HAP-1 (cell line): ENCODE data around the gene MSANTD3.

Experiments used
- DNase-seq, 2 experiments: peaks; one replicate each; pipeline ENCODE4 v3.0.0-alpha.2; 2016 to 2020; ENCODE audit warnings: low spot score in 2 of 2
- H3K27me3 ChIP-seq: fragments of 250-450 bp; sonication (Bioruptor Pico); 2 replicates; pipeline ENCODE4 v1.5.1; 2020; ENCODE audit warnings: low read depth, mild to moderate bottlenecking, moderate library complexity
- H3K36me3 ChIP-seq: fragments of 250-450 bp; sonication (Bioruptor Pico); replicated peaks from 2 replicates; pipeline ENCODE4 v1.5.1; 2020; ENCODE audit warnings: mild to moderate bottlenecking
- H3K4me1 ChIP-seq: fragments of 250-450 bp; sonication (Bioruptor Pico); 2 replicates; pipeline ENCODE4 v1.5.1; 2020; ENCODE audit warnings: mild to moderate bottlenecking
- H3K4me3 ChIP-seq: fragments of 250-450 bp; sonication (Bioruptor Pico); 2 replicates; pipeline ENCODE4 v1.5.1; 2020; ENCODE audit warnings: mild to moderate bottlenecking, moderate library complexity
- H3K9me3 ChIP-seq: fragments of 250-450 bp; sonication (Bioruptor Pico); 2 replicates; pipeline ENCODE4 v1.5.1; 2020; ENCODE audit warnings: mild to moderate bottlenecking, moderate library complexity
- in situ Hi-C: fragments of 300-500 bp; cut with MboI; formaldehyde crosslinking; loops from 3 replicates; pipeline ENCODE4 v1.14.3; 2020; ENCODE audit warnings: low sequenced_read_pairs, inconsistent platforms, mixed read lengths

Gene MSANTD3

DNA sequence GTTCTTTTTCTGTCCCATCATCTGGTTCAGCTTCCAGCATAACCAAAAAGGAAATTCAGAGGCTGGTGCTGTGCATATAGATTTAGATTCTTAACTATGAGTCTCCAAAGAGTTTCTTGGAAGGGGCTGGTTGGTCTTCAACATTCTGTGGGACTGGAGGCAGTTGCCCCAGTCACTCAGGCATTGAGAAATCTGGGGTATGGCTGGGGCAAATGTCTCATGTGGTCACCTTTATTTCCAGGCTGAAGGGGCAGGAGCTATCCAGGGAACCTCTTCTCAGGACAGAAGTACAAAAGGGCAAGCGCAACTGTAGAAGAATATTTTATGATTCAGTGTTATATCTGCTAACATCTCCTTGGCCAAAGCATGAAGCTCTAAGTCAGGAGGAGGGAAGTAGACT is 30.6 kb downstream of the MSANTD3 start:
- Histone ChIP-seq H3K4me3 (no peak overlapping the region), H3K27me3 (no peaks in the 10 kb centered on the region), H3K36me3 (peaks cover 3% of the 10 kb centered on the region; the same call in 1 of the 2 replicates), H3K9me3 (no peaks in the 10 kb centered on the region), H3K4me1 (peaks cover 7% of the 10 kb centered on the region)
- DNase-seq, result no peak
- in situ Hi-C loops, result no loop called here

DNA sequence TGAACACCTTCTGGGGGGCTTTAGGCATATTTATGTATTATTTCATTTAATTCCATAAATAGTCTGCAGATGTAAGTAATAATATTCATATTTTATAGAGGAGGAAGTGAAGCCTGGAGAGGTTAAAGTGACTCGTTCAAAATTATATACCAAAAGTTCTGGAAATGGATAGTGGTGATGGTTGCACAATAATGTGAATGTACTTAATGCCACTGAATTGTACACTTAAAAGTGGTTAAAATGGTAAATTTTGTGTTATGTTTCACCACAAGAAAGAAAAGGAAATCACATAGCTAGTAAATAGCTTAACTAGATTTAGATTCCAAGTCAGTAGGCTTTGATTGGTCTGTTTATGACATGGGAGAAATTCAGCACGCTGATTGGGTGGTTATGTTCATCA is 33.0 kb downstream of the MSANTD3 start:
- Histone ChIP-seq H3K36me3 (no peaks in the 10 kb centered on the region), H3K9me3 (no peaks in the 10 kb centered on the region), H3K27me3 (no peaks in the 10 kb centered on the region), H3K4me1 (peaks cover 9% of the 10 kb centered on the region), H3K4me3 (no peak overlapping the region)
- in situ Hi-C loops, result no loop called here
- no peak for DNase-seq

DNA sequence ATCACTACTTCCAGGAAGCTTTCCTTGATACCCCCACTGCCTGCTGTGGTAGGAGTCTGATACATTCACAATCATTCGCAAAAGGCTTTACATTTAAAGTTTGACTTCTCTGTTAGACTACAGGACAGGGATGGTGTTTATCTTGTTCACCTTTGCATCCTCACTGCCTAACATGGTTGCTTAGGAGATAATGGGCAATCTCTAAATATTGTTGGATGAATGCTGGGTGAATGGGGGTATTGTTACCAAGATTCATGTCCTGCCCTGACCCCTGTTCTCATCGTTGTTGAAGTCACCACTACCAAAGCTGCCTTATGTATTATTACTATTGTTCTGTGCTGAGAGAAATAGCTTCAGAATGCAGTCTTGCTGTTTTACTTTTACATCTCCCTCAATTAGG is 38.3 kb downstream of the MSANTD3 start:
- no peak for DNase-seq
- Histone ChIP-seq H3K9me3 (no peaks in the 10 kb centered on the region), H3K4me1 (peaks cover 7% of the 10 kb centered on the region), H3K27me3 (no peaks in the 10 kb centered on the region), H3K4me3 (no peak overlapping the region), H3K36me3 (no peaks in the 10 kb centered on the region)
- in situ Hi-C loops, result no loop called here

DNA sequence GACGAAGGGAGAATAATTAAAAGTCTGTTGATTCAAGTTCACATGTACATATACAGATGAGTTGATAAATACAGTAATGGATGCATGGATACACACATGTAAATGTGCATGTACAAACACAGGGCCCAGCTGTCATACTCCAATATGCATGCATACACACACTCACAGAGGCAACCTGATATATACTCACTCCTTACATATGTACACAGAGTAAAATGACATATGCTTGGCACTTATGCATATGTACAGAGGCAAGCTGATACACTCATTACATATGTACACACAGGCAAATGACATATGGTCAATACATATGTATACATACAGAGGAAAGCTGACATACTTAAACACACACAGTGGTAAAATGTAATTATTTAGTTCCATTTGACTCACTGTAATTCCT is 38.8 kb downstream of the MSANTD3 start:
- H3K27me3 ChIP-seq, result no peaks in the 10 kb centered on the region
- no peak overlapping the region for H3K4me3 ChIP-seq
- peaks cover 7% of the 10 kb centered on the region for H3K4me1 ChIP-seq
- in situ Hi-C loops, result no loop called here
- no peaks in the 10 kb centered on the region for H3K36me3 ChIP-seq
- no peaks in the 10 kb centered on the region for H3K9me3 ChIP-seq
- DNase-seq, result no peak

DNA sequence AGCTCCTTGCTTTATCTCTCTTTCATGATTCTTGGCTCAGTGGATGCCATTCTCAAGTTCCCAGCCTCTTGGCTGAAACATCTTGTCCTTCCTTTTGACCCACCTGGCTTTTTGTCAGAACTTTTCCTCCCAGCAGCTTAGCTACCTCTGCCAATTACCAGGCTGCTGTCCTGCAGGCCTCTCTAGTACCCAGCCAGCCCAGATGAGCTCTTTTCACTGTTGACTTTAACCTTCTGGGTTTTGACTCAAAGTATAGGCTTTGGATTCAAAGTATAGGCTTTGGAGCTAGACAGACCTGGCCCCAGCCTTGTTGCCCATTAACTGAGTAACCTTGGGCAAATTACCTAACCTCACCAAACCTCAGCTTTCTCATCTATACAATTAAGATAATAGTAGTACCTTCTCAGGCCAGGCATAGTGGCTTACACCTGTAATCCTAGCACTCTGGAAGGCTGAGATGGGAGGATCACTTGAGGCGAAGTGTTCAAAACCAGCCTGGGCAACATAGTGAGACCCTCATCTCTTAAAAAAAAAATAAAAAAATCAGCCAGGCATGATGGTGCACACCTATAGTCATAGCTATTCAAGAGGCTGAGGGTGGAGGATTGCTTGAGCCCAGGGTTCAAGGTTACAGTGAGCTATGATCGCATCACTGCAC is 39.4 kb downstream of the MSANTD3 start:
- no peaks in the 10 kb centered on the region for H3K36me3 ChIP-seq
- H3K4me1 ChIP-seq, result peaks cover 7% of the 10 kb centered on the region
- H3K27me3 ChIP-seq, result no peaks in the 10 kb centered on the region
- no peak for DNase-seq
- in situ Hi-C loops, result no loop called here
- no peaks in the 10 kb centered on the region for H3K9me3 ChIP-seq
- no peak overlapping the region for H3K4me3 ChIP-seq

DNA sequence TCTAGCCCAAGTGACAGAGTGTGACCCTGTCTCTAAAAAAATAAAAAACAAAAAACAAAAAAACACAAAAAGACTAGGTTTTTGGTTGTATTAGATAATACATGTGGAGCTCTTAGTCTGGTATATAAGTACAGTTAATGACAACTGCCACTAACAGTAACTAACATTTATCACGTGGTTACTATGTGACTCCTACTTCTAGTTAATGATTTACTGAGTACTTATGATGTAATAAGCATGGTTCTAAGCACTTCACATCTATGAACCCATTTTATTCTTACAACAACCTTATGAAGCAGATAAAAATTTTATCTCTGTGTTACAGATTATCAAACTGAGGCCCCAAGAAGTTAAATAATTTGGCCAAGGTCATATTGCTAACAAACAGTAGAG is 39.9 kb downstream of the MSANTD3 start:
- no peaks in the 10 kb centered on the region for H3K9me3 ChIP-seq
- no peak for DNase-seq
- in situ Hi-C loops, result no loop called here

DNA sequence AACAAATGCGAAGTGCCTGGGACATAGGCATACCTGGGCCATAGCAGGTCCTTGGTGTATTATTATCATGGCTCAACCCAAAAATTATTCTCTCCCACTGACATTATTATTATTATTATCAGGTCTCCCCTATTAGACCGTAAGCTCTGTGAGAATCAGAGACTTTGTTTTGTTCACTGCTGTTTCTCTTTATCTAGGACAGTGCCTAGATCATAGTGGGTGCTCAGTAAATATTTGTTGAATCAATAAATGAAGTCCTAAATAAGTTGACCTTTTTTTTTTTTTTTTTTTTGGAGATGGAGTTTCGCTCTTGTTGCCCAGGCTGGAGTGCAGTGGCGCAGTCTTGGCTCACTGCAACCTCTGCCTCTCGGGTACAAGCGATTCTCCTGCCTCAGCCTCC is 41.1 kb downstream of the MSANTD3 start:
- Histone ChIP-seq H3K27me3 (no peaks in the 10 kb centered on the region), H3K36me3 (no peaks in the 10 kb centered on the region), H3K4me3 (no peak overlapping the region), H3K9me3 (no peaks in the 10 kb centered on the region), H3K4me1 (peaks cover 5% of the 10 kb centered on the region)
- in situ Hi-C loops, result no loop called here
- DNase-seq, result no peak

More for the DNA sequence above, 39.9 kb downstream of the MSANTD3 start:
- Histone ChIP-seq H3K27me3 (no peaks in the 10 kb centered on the region), H3K4me3 (no peak overlapping the region), H3K4me1 (peaks cover 7% of the 10 kb centered on the region), H3K36me3 (no peaks in the 10 kb centered on the region)

DNA sequence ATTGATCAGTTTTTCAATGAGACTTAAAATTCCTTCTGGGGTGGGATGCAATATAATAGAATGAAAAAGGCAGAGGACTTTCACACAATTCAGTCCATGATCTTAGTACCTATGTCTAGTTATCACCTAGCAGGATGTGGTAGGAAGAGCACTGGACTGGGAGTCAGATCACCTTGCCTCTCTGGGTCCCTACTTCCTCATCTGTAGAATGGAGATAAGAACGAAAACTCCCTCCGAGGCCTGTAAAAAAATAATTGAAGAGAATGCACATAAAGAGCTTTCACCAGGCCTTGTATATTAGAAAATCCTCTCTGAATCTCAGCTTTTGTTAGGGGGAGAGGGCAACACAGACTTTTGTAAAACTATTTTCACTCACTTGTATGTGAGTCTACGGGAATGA is 45.3 kb downstream of the MSANTD3 start:
- no peaks in the 10 kb centered on the region for H3K27me3 ChIP-seq
- peaks cover 9% of the 10 kb centered on the region for H3K4me1 ChIP-seq
- H3K4me3 ChIP-seq, result peak overlapping the region; percentile 23
- in situ Hi-C loops, result no loop called here
- DNase-seq, result no peak
- no peaks in the 10 kb centered on the region for H3K9me3 ChIP-seq
- no peaks in the 10 kb centered on the region for H3K36me3 ChIP-seq

DNA sequence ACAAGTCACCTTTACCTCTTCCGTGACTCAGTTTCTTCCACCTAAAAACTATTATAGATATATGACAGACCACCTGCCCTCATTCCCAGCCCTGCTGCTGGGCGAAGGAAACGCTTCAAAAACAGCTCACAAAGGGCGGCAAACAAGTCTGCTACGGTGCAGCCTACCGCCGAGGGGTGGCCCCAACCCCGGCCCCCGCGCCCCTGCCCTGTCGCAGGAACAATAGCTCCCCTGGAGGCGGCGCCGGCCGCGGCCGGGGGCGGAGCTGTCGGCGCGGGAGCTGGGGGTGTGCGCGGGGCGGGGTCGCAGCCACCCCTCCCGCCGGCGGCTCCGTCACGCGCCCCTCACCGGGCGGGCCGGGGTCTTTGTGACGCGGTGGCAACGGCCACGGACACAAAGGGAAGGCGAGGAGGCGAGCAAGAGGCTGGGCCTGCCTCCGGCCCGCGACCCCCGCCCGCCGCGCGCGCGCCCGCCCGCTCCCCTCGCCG is 45.9 kb downstream of the MSANTD3 start, which contains the start of gene TMEFF1:
TSS of gene TMEFF1 (plus strand) at position 362 of the 488 bp plus-strand sequence. CDS start 396 bp downstream, outside the sequence.
- DNase-seq, result peak; percentile 51 to 85
- H3K4me3 ChIP-seq, result peak within 1 kb of the TSS; percentile 87
- in situ Hi-C loops, result no loop called here

DNA sequence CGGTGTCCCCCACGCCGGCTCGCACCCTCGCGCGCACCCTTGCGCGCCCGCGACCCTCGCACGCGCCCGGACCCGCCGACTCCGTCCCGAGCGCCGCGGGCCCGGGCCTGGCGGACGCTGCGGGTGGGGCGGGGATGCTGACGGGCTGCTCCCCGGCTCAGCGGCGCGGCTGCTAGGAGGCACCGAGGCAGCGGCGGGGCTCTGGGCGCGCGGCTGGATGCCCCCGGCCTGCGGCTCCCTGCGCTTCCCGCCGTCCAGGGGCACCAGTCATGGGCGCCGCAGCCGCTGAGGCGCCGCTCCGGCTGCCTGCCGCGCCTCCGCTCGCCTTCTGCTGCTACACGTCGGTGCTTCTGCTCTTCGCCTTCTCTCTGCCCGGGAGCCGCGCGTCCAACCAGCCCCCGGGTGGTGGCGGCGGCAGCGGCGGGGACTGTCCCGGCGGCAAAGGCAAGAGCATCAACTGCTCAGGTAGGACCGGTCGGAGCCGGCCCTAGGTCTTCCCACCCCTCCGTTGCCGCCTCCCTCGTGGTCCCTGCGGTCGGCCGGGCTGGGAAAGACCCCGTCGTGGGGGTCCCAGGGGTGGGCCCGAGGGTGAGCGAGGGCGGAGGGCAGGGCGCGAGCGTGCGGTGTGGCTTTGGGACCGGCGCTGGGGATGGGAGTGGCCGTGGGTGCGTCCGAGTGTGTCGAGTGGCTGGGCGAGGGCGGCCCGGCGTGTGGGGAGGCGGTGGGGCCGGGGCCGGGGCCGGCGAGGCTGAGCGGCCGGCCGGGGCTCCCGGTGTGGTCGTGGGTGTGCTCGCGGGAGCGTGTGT is 46.5 kb downstream of the MSANTD3 start:
- Histone ChIP-seq H3K27me3 (no peaks in the 10 kb centered on the region), H3K4me1 (peaks cover 9% of the 10 kb centered on the region), H3K4me3 (peak overlapping the region; percentile 87), H3K9me3 (no peaks in the 10 kb centered on the region), H3K36me3 (no peaks in the 10 kb centered on the region)
- DNase-seq, result peak; percentile 13 to 64
- in situ Hi-C loops, result no loop called here

More for the DNA sequence above, 45.9 kb downstream of the MSANTD3 start, which contains the start of gene TMEFF1:
- Histone ChIP-seq H3K4me1 (peaks cover 9% of the 10 kb centered on the region), H3K27me3 (no peaks in the 10 kb centered on the region), H3K36me3 (no peaks in the 10 kb centered on the region), H3K9me3 (no peaks in the 10 kb centered on the region)

DNA sequence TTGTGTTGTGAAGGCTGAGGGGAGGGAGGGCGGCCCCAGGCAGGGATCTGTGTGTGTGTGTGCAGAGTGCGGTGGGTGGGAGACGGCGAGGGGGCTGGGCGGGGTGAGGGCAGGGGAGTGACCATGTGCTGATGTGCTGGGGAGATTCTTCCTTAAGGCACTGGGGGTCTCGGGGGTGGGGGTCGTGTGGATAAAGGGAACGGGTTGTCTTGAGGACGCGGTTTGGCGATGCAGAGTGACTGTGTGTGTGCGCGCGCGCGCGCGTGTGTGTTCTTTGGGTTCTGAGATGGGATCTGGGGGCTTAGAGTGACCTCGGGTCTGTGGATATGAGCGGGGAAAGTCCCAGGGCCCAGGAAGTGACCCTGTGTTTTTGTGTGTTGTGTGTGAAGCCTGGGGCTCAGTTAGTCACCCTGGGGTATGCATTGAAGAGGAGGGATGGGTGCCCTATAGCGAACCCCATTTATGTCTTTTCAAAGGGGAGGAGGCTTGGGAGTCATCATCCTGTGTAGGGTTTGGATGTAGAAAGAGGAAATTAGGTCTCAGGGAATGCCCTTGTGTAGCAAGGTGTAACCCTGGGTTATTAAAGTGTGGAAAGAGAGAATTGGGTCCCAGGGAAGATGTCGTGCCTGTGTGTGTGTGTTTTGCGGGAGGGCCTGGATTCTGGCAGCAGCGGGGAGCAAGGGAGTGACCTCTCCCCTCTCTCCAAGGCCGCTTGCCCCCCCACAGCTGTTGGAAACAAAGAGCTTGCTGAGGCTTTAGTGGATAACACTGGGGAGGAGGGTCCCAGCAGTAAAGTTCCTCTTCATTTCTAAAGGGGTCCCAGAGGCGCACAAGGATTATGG is 47.4 kb downstream of the MSANTD3 start:
- Histone ChIP-seq H3K27me3 (no peaks in the 10 kb centered on the region), H3K36me3 (no peaks in the 10 kb centered on the region), H3K4me1 (peaks cover 9% of the 10 kb centered on the region), H3K4me3 (peak overlapping the region; percentile 87), H3K9me3 (no peaks in the 10 kb centered on the region)
- in situ Hi-C loops, result no loop called here
- DNase-seq, result peak in 1 of 2 experiments; percentile 48

DNA sequence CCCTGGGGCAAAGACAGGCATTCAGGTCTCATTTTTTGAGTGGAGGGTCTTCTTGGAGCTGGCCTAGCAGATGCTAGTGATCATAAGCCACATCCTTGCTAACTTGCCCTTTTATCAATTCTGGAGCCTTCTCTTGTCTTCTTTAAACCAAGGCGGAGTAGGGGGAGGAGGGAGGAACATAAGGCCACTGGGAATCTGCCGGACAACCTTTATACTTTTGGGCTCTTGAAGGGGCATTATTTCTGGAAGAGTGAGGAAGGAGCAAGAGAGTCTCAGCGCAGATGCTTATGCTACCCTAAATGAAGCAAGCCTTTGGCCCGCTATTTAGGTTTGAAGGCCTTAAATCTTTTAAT is 48.0 kb downstream of the MSANTD3 start:
- Histone ChIP-seq H3K27me3 (no peaks in the 10 kb centered on the region), H3K4me3 (peak overlapping the region; percentile 87), H3K36me3 (no peaks in the 10 kb centered on the region), H3K9me3 (no peaks in the 10 kb centered on the region), H3K4me1 (peaks cover 9% of the 10 kb centered on the region)
- no peak for DNase-seq
- in situ Hi-C loops, result no loop called here

DNA sequence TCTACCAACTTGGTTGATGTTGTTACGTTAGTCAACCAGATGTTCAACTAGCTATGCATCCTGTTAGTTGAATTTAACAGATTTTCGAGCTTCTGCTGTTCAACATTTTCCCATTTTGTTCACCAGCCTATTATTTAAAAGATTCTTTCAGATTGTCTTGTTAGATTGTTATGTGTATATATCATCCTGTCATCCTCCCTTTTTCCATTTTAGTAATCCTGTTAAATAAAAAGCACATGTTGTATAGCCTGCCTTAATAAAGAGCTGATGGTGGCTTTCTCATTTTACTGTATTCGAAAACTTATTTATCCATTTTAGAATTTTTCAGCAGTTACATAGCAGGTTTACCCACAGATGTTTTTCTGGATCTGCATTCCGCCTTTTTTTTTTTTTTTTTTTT is 50.3 kb downstream of the MSANTD3 start:
- no peaks in the 10 kb centered on the region for H3K9me3 ChIP-seq
- no peak overlapping the region for H3K4me3 ChIP-seq
- no peaks in the 10 kb centered on the region for H3K27me3 ChIP-seq
- in situ Hi-C loops, result no loop called here
- peaks cover 9% of the 10 kb centered on the region for H3K4me1 ChIP-seq
- H3K36me3 ChIP-seq, result no peaks in the 10 kb centered on the region
- no peak for DNase-seq
